HG02678 (cell line): ENCODE measurements around the gene ITPRIPL1.

Experiments used
- ATAC-seq: cut with Tn5 transposase; IDR thresholded peaks from one replicate; pipeline ENCODE4 v1.9.1; 2021; ENCODE audit warnings: mild to moderate bottlenecking, moderate library complexity; ENCODE audit not compliant: unreplicated experiment

Gene ITPRIPL1

GRCh38 chr2:96353606-96354101, 28.5 kb downstream of the ITPRIPL1 start:
- ATAC-seq = no peak

GRCh38 chr2:96354492-96354891, 29.4 kb downstream of the ITPRIPL1 start:
- no peak for ATAC-seq

- ATAC-seq = no peak
Observed at GRCh38 chr2:96356889-96357288, 31.8 kb downstream of the ITPRIPL1 start.

GRCh38 chr2:96359310-96359709, 34.2 kb downstream of the ITPRIPL1 start:
- no peak for ATAC-seq

- ATAC-seq = no peak
Observed at GRCh38 chr2:96359866-96360265, 34.7 kb downstream of the ITPRIPL1 start.

- no peak for ATAC-seq
Observed at GRCh38 chr2:96361751-96362150, 36.6 kb downstream of the ITPRIPL1 start.

GRCh38 chr2:96369186-96369585, 44.1 kb downstream of the ITPRIPL1 start:
- no peak for ATAC-seq

- no peak for ATAC-seq
Observed at GRCh38 chr2:96374211-96374951, 49.3 kb downstream of the ITPRIPL1 start.
